Activated CD8-positive, alpha-beta memory T cell treated with anti-CD3 and anti-CD28 coated beads for 36 hours (primary cell): Measurements from ENCODE around the gene LCAT. TPM values are rescaled to one million over a fixed set of nuclear protein-coding genes. Genes with fewer than 3 reads are reported as not detected.

Source experiments
- CTCF ChIA-PET: fragments of 350-600 bp; sonication (Branson Sonifier 250); formaldehyde crosslinking; loops from one replicate; lab custom pipeline; 2021; ENCODE audit warnings: antibody characterized with exemption; lab: Charles Lee
- POLR2A ChIA-PET: fragments of 350-600 bp; sonication (Branson Sonifier 250); formaldehyde crosslinking; loops from one replicate; lab custom pipeline; 2021; ENCODE audit warnings: antibody characterized with exemption; lab: Charles Lee
- total RNA-seq, 2 experiments: library from RNA; stranded (reverse); gene quantifications; one replicate each; pipeline ENCODE4 v1.2.3, GENCODE V29; 2021

The LCAT gene
- total RNA-seq, 2 experiments from 2014 or later: 14.3 to 15.1 TPM

DNA sequence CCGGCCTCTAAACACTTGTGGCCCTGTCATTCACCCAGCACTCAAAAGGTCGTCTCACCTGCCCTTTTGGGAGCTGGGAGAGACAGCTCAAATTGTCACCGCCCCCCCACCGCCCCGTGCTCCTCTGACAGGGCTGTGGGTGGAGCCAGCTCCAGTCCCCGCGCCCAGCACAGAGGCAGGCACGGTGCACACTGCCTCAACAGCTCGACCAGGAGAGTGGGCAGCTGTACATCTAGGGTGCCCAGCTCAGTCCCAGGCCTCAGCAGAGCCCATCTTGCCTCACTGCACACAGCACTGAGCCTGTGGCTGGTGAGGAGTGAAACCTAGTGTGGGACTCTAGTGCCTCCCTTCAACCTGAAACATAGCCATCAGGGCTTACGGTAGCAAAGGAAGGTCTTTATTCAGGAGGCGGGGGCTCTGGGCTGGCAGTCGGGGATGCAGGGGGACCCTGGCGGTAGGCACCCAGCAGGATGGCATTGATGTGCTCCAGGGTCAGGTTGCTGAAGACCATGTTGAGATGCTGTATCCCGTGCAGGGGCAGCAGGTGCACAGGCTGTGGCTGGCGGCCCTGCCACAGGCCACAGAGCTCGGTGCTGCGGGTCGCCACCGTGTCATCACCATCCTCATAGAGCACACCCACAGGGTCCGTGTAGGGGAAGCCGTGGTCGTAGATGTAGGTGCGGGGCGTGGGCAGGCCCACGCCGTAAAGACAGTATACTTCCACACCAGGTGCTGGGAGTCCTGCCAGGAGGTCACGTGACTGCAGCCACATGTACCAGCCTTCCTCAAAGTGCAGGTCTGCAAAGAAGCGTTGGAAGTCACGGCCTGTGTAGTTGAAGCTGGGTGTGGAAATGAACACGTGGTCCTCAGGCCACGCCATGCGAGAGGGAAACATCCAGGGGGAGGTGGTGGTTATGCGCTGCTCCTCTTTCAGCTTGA is 4.1 kb downstream of the LCAT start:
- ChIA-PET POLR2A (interaction anchor here (0.6 to 0.9 kb wide), 3 partner anchors 10 to 56 kb away, joined by 3 to 4 read pairs (median 3); no protein-coding TSS in a partner anchor), CTCF (interaction anchor here (0.7 to 1.8 kb wide), 8 partner anchors 9 to 123 kb away, joined by 3 to 9 read pairs (median 4); partner anchors contain the start of genes DDX28 and DUS2)

DNA sequence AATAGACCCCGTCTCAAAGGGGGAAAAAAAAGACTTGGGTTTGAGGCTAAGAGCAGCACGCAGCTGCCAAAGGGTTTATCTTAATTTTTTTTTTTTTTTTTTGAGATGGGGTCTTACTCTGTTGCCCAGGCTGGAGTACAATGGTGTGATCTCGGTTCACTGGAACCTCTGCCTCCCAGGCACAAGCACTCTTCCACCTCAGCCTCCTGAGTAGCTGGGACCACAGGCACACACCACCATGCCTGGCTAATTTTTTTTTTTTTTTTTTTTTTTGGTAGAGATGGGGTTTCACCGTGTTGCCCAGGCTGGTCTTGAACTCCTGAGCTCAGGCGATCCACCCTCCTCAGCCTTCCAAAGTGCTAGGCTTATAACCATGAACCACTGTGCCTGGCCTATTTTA is 6.2 kb downstream of the LCAT start:
- CTCF ChIA-PET: interaction anchor here (0.7 to 1.5 kb wide), 4 partner anchors 33 to 136 kb away, joined by 3 to 7 read pairs (median 4); partner anchors contain the start of gene NRN1L
- POLR2A ChIA-PET: interaction anchor here (1.0 kb wide), 1 partner anchor 13 kb away, joined by 5 read pairs; no protein-coding TSS in a partner anchor

DNA sequence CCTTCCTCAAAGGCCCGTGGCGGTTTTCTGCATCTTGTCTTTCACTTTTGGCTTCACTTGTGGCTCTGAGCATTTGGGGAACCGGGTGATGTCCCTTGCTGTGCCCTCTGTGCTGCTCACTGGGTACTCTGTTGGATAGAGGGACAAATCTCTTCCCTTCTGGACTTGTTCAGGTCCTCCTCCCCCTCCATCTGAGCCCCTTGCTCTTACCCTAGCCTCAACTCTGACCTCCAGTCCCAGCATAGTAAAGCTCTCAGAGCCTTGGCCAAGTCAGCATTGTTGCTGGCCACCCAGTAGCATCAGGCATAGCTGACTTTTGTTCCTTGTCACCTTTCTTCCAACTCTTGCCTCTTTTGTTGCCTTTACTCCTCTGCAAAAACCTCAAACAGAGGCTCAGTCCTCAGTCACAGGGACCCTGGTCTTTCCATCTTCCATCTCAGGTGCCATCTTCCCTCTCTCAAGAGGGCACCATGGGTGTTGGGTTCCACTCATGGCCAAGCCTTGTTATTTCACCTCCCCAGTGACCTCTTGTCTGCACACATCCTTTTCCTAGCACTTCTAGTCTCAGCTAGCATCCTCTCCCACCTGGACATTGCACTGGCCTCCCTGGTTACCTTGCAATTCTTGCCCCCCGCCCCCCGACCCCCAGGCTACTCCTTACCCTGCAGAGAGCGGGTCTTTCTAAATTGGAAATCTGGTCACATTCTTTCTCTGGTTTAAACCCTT is 6.9 kb downstream of the LCAT start:
- POLR2A ChIA-PET: interaction anchor here (0.8 to 2.4 kb wide), 4 partner anchors 13 to 456 kb away, joined by 3 to 6 read pairs (median 4); partner anchors contain the start of genes ATP6V0D1 and NUTF2
- CTCF ChIA-PET: interaction anchor here (1.0 to 3.0 kb wide), 5 partner anchors 45 to 121 kb away, joined by 3 to 12 read pairs (median 7); partner anchors contain the start of genes NRN1L and PSKH1

DNA sequence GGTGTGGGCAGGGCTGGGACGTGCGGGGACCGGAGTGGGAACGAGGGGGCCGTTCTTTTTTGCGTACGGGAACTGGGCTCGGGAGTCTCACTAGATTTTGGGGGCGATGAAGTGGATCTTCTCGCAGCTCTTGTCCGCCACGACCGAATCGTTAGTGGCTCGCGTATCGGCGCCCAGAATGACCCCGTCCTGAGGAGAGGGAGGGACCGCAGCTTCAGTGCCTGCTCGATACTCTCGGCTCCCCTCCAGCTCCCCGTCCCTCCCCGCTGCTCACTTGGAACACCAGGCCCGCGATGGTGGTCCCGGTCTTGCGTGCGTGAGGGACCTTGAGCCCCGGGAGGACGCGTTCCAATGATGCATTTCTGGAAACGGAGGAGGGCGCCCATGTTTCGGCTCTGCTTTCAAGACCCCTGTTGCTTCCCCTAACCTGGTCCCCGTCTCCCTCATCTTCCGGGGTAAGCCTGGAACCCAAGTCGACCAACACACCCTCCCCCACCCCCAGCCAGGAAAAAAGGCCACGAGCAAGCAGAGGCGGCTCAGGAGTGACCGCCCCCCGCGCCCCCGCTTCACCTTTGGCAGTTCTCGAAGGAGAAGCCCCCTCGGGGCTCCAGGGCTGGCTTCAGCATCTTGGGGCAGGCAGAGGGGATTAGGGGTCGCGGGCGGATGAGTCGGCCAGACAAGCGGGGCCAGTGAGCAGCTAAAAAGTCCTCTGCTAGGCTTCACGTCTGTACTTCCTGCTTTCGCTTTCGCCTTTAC is 7.6 kb downstream of the LCAT start, which contains the start of gene PSMB10:
Gene PSMB10, minus strand, starts transcription at position 727 of the 756 bp plus-strand sequence. Its CDS starts 101 bp downstream, at position 626.
- CTCF ChIA-PET: interaction anchor here (0.9 to 6.1 kb wide), 7 partner anchors 29 to 120 kb away, joined by 3 to 45 read pairs (median 6); partner anchors contain the start of genes NRN1L and PSKH1
- POLR2A ChIA-PET: interaction anchor here (0.6 to 2.4 kb wide), 8 partner anchors 14 to 455 kb away, joined by 3 to 8 read pairs (median 5); partner anchors contain the start of genes ATP6V0D1, NFATC3 and NUTF2

DNA sequence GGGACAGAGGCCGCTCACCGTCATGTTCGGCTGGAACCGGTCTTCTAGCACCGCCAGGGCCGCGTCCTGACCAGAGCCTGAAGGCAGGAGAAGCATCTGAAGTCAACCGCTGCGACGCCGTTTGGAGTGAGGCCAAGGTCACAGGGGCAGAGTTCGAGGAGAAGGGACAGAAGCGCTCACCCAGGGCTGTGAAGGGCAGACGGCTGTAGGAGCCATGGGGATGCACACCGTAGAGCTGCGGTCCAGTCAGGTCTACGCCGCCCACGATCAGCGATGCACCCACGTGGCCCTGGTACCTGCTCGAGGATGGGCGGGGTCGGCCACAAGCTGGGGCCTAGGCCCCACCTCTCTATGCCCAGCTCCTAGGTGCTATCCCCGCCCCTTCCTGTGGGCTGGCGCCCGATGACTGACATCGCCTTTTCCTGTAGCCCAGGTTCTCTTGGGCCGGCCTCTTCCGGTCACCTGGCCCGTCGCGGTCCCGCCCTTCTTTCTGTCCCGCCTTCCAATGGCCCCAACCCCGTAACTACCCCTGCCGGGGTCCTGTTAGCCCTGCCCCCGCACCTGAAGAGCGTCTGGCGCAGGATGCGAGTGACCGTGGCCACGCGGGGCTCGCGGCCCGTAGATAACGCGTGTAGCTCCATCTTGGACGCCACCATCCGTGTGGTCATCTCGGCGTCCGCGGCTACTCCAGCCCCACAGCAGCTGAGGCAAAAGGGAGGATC is 8.4 kb downstream of the LCAT start:
- ChIA-PET POLR2A (interaction anchor here (0.6 to 2.4 kb wide), 9 partner anchors 50 to 454 kb away, joined by 3 to 8 read pairs (median 5); partner anchors contain the start of genes ACD, ATP6V0D1, NFATC3 and NUTF2), CTCF (interaction anchor here (0.6 to 6.1 kb wide), 7 partner anchors 10 to 1056 kb away, joined by 3 to 45 read pairs (median 6); partner anchors contain the start of genes NRN1L and PDP2)

DNA sequence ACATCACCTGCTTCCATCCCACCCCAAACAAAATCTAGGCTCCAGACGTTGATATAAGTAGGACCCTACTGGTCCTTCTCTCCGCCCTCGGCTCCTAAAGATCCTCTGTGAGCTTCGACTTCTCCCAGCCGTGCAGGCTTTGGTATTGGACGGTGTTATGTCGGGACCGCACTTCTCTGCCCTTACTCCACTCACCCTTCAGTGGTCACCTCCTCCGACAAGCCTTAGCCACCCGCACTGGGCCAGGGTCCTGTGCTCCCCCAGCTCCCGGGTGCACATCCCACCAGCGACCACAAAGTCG is 8.9 kb downstream of the LCAT start:
- ChIA-PET CTCF (interaction anchor here (0.6 to 6.1 kb wide), 7 partner anchors 10 to 1055 kb away, joined by 3 to 45 read pairs (median 6); partner anchors contain the start of genes NRN1L and PDP2), POLR2A (interaction anchor here (0.6 to 2.4 kb wide), 6 partner anchors 49 to 397 kb away, joined by 3 to 8 read pairs (median 5); partner anchors contain the start of genes ACD, NFATC3 and NUTF2)

DNA sequence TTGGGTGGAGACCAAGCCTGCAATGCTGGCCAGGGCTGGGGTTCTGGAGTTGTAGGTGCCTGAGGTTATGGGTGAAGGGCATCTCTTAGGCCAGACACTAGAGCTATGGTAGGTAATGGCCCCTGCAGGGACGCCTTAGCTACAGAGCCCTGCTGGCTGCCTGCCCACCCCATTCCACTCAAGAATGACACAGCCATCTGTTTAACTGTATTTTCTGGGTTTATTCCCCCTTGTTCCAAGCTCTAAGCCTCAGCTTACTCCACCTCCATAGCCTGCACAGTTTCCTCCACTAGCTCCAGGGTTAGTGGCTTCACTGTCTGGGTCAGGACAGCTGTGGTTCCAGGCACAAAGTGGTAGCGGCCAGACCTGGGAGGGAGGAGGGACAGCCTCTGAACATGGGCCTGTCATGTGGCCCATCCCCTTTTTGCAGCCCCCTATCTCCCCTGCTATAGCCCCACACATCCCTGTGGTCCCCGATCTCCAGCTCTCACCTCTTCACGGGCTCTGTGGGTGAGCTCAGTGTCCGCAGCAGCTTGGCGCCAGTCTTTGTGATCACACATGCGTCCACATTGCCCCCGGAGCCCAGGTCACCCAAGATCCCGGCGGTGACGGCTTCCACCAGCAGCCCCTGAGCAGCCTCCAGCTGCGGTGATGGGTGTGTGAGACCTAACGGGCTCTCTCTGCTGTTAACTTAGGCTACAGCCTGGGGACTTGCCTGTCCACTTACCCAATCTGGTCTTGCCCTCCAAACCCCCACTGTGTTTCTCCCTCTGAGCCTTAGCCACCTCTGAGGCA is 9.4 kb downstream of the LCAT start:
- ChIA-PET CTCF (interaction anchor here (1.0 to 6.1 kb wide), 6 partner anchors 10 to 118 kb away, joined by 3 to 45 read pairs (median 6); partner anchors contain the start of gene NRN1L), POLR2A (interaction anchor here (1.1 to 2.2 kb wide), 2 partner anchors 101 to 274 kb away, joined by 3 to 8 read pairs; partner anchors contain the start of gene ACD)

DNA sequence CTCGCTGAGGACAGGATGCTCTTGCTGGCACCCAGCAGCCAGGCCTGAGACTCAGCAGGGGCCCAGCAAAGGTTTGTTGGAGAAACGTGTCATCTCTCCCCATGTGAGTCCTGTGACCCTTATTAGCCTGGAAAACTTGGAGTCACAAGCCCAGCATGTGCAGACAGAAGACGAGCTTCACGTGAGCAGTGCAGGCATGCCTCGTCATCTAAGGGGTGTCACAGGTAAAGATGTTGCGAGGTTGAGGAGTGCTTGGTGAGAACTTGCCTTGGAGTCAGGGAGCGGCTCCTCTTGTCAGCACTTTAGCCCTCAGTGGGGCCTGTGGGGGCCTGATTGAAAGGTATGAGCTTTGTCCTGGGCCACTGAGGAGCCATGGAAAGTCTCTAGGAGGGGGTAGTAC is 10.1 kb downstream of the LCAT start:
- ChIA-PET CTCF (interaction anchor here (1.0 to 6.1 kb wide), 4 partner anchors 9 to 117 kb away, joined by 4 to 45 read pairs (median 8); partner anchors contain the start of gene NRN1L), POLR2A (interaction anchor here (0.6 kb wide), 1 partner anchor 9 kb away, joined by 11 read pairs; no protein-coding TSS in a partner anchor)

DNA sequence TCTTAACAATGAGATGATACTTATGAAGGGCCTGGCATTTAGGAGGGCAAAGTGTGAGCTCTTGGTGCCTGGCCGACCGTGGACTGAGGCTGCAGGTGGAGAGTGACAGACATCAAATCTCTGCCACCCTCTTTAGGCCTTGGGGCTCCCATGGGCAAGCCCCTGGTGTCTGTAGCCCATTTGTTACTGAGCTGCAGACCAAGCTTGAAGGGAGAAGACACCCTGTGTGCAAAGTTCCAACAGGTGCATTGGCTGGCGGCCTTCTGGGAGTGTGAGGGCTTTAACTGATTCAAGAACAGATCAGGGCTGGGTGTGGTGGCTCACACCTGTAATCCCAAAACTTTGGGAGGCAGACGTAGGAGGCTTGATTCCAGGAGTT is 11.5 kb downstream of the LCAT start:
- POLR2A ChIA-PET: interaction anchor here (0.6 to 0.9 kb wide), 2 partner anchors 370 to 434 kb away, joined by 3 to 5 read pairs; partner anchors contain the start of gene CTCF
- CTCF ChIA-PET: interaction anchor here (0.6 to 6.1 kb wide), 4 partner anchors 10 to 252 kb away, joined by 3 to 45 read pairs (median 5); partner anchors contain the start of gene NRN1L

DNA sequence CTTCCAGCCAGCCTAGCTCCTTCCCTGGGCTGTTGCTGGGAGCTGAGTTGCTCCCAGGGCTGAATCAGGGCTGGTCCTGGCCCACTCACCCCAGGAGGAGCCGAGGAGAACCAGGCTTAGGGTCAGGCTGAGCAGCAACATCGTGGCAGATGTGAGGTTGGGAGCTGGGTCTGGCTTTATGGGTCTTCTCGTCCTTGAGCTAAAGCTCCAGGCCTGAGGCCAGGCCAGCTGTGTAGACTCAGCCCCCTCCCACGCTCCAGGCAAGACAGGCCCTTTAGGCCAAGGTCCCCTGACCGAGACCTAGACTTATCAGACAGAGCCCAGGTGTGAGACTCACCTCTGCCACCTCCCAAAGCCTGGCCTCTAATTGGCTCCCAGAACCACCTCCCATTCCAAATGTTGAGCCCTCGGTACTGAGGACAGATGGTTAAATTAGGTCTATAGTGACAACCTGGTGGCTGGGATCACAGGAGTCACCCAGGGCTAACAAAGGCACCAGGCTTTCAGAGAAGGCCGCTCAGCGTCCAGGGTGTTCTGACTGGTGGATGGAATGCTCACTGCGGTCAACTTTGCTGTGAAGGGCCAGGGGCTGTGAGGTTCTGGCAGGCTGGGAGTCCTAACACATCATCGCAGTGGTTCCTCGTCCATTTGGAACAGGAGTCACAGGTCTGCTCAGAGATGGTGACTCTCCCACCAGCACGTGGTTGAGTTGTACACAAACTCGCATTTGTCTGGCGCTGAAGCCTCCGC is 12.0 kb downstream of the LCAT start, which contains the start of gene CTRL:
Gene CTRL, minus strand, starts transcription at position 151 of the 750 bp plus-strand sequence. Its CDS starts 10 bp downstream, at position 141.
- POLR2A ChIA-PET: interaction anchor here (0.6 kb wide), 1 partner anchor 434 kb away, joined by 3 read pairs; no protein-coding TSS in a partner anchor
- CTCF ChIA-PET: interaction anchor here (0.6 to 6.1 kb wide), 6 partner anchors 10 to 254 kb away, joined by 3 to 45 read pairs (median 4); partner anchors contain the start of genes NRN1L and PSKH1

DNA sequence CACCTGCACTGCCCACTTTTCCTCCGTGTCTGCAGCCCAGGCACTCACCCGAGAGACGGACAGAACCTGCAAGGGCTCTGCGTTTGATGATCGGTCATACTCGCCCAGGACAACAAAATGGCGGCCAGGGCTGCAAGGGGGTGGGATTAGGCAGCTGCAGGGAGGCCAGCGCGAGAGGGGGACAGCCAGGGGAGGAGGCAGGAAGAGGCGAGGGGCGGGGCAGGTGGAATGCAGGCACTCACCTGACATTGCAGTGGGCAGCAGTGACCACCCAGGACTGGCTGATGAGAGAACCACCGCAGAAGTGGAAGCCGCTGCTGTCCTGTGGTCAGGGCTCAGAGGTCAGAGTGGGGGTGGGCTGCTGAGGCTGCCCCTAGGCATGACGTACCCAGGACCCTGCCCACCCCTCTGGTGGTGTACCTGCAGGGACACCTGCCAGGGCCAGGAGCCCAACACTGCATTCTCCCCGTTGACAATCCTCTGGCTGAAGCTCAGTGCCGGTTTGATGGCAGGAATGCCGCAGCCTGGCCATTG is 13.2 kb downstream of the LCAT start:
- POLR2A ChIA-PET: no interaction called here
- CTCF ChIA-PET: interaction anchor here (0.9 to 6.1 kb wide), 6 partner anchors 8 to 151 kb away, joined by 3 to 45 read pairs (median 4); partner anchors contain the start of genes NRN1L and PSKH1

DNA sequence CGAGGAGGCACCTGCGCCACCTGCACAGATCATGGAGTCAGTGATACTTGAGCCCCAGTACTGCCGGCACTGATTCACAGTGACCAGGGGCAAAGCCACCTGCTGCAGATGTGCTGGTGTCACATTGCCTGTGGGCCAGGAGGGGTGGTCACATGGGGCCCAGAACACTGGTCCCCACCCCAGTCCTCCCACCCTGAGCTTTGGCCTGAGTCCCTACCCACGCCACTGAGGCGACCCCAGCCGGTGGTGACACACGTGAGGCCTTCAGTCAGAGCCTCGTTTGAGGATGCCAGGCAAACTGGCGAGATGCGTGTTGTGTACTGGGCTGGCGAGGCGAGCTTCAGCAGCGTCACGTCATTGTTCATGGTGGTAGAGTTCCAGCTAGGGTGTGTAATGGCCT is 13.7 kb downstream of the LCAT start:
- POLR2A ChIA-PET: interaction anchor here (1.1 kb wide), 1 partner anchor 55 kb away, joined by 3 read pairs; no protein-coding TSS in a partner anchor
- CTCF ChIA-PET: interaction anchor here (0.9 to 6.1 kb wide), 5 partner anchors 10 to 409 kb away, joined by 3 to 45 read pairs (median 4); partner anchors contain the start of genes NRN1L and PSKH1

DNA sequence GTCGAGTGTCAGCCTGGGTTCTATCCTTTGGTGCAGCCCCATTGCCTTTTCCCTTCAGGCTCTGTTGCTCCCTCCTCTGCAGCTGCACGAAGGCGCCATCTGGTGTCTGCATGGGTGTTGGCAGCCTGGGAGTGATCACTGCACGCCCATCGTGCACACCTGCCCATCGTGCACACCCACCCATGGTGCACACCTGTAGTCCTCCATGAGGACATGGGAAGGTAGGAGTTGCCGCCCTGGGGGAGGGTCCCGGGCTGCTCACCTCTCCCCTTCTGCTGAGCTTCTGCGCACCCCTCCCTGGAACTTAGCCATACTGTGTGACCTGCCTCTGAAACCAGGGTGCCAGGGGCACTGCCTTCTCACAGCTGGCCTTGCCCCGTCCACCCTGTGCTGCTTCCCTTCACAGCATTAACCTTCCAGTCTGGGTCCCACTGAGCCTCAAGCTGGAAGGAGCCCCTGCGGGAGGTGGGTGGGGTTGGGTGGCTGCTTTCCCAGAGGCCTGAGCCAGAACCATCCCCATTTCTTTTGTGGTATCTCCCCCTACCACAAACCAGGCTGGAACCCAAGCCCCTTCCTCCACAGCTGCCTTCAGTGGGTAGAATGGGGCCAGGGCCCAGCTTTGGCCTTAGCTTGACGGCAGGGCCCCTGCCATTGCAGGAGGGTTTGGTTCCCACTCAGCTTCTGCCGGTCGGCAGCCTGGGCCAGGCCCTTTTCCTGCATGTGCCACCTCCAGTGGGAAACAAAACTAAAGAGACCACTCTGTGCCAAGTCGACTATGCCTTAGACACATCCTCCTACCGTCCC is 15.2 kb downstream of the LCAT start:
- CTCF ChIA-PET: interaction anchor here (0.6 to 2.0 kb wide), 19 partner anchors 9 to 408 kb away, joined by 3 to 21 read pairs (median 4); partner anchors contain the start of gene NRN1L
- POLR2A ChIA-PET: interaction anchor here (0.6 kb wide), 1 partner anchor 39 kb away, joined by 4 read pairs; the partner anchor contains the start of gene SLC12A4
